NCI-H69 (cell line): ENCODE measurements around the gene RPS6KA2.
"Not testable (repeated sequence)": the region's sequence is repeated elsewhere in the genome, so short reads cannot be mapped to it uniquely, and the experiment has no call there.

Experiments used
- DNase-seq: peaks from one replicate; lab custom pipeline; 2025; lab: John Stamatoyannopoulos, UW

RPS6KA2 gene

DNA sequence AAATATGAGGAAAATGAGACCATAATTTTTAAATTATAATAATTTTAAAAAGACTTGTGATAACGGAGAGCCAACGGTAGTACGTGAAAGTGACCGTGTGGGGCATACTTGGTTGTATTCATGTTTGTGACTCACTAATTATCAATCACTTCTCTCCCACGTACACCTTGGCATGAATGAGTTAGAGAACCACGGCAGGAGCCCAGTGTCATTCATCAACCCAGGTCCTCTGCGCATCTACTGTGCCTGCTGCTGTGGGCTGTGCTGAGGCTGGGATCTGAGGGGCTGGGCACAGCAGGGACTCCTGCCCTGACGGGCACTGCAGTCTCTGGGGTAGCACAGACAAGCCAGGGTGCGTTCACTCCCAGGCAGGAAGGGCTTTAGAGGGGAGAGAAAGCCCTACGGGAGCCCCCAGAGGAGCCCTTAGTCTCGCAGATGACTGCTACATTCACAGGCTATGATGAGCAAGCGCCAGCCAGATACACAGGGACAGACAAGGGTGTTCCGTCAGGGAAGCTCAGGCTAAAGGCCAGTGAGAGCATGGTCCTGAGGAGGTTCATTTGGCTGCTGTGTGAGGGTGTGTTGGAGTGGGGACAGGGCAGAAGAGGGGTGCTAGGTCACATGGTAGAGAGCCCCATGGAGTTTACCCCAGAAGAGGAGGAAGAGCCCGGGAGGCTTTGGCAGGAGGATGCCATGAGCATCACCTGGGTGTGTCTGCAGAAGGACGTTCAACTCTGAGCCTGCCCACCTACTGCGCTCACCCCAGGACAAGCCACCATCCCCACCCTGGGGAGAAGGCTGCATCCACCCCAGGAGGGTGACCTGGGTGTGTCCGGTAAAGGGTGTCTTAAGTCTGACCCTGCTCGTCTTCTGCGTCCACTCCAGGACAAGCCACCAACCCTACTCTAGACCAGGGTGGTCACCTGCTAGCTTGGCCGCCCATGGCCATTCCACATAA is 8.2 kb upstream of the RPS6KA2 start:
- DNase-seq, result no peak

DNA sequence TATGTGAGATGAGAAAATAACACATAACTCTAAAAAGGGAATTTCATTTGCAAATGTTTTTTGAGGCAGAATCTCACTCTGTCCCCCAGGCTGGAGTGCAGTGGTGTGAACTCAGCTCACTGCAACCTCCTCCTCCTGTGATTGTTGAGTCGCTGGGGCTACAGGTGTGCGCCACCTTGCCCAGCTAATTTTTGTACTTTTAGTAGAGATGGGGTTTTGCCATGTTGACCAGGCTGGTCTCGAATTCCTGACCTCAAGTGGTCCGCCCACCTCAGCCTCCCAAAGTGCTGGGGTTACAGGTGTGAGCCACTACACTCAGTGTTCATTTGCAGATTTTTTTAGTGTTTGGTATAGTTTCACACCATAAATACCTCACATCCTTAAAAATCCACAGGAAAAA is 7.5 kb upstream of the RPS6KA2 start:
- DNase-seq, result not testable (repeated sequence)

DNA sequence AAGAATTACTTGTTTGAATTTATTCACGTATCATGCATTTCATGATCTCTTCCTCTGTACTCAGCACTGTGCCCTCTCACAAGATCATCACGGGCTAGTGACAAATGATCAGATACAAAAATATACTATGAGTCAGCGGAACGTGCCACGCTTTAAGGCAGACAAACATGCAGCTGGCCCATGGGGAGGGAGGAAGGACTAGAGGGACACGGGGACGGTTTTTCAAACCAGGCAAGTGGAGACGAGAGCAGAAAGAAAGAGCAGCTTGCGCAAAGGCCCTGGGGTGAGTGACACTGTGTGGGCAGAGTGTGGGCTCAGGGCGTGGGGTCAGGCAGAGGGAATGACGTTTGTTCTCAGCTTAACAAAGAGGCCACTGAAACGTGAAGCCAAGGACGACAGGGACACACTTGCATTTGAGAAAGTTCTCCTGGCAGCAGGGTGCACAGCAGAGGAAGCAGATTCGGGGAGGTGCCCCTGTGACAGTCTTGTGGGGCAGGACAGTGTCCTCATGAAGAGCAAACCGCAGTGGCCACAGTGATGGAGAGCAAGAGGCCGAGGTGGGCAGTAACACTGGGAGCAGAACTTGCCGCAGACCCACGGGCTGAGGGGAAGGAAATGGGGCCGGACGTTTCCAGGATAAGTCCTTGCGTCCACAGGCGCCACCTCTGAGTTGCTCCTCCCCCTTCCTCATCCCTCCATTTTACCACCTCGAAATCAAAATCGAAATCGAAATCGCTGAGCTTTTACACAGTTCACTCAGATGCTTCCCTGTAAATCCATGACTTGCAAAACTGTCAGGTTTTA is 6.9 kb upstream of the RPS6KA2 start:
- no peak for DNase-seq

DNA sequence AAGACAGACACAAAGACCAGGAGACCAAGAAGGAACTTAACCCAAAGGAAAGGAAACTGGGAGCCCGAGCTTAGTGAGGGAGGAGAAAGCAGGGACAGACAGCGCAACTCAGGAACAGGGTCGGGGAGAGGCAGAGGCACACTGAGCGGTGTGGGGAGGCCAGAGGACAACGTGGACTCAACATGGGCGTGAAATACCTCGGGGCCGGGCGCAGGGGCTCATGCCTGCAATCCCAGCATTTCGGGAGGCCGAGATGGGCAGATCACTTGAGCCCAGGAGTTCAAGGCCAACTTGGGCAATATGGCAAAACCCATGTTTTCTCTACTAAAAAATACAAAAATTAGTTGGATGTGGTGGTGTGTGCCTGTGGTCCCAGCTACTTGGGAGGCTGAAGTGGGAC is 5.7 kb upstream of the RPS6KA2 start:
- no peak for DNase-seq

DNA sequence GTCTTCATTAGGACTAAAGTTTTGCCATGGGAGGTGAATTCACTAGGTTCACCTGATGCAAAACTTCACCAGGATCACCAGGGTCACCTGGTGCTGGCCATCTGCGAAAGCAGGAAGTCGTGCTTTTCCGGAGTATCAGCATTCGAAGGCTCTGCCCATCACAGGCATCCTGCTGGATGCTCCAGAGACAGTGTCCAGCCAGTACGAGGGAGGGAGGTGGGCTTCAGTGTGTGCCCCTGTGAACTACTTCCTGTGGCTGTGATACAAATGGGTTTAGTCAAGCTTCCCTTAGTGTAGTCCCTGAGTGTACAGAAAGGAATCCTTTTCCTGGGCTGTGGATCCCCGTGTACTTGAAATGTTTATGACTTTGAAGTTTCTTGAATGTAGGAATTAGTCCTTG is 3.4 kb upstream of the RPS6KA2 start:
- no peak for DNase-seq

DNA sequence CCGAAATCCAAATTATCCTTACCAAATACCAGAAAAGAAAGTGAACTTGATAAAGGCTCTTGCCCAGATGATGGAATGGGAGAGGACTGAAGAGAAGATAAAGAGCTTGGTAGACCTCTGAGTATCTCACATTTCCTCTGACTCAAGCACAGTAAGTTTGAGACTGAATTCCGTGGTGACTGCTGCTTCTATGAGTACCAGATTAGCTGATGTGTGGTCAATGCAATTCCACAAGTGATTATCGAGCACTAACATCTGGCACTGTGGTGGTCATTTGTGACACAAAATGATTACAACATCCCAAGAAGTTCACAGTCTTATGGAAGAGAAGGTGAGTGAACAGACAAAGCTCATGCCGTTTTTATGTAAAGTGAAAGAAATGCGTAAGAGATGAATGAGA is 2.6 kb upstream of the RPS6KA2 start:
- no peak for DNase-seq

DNA sequence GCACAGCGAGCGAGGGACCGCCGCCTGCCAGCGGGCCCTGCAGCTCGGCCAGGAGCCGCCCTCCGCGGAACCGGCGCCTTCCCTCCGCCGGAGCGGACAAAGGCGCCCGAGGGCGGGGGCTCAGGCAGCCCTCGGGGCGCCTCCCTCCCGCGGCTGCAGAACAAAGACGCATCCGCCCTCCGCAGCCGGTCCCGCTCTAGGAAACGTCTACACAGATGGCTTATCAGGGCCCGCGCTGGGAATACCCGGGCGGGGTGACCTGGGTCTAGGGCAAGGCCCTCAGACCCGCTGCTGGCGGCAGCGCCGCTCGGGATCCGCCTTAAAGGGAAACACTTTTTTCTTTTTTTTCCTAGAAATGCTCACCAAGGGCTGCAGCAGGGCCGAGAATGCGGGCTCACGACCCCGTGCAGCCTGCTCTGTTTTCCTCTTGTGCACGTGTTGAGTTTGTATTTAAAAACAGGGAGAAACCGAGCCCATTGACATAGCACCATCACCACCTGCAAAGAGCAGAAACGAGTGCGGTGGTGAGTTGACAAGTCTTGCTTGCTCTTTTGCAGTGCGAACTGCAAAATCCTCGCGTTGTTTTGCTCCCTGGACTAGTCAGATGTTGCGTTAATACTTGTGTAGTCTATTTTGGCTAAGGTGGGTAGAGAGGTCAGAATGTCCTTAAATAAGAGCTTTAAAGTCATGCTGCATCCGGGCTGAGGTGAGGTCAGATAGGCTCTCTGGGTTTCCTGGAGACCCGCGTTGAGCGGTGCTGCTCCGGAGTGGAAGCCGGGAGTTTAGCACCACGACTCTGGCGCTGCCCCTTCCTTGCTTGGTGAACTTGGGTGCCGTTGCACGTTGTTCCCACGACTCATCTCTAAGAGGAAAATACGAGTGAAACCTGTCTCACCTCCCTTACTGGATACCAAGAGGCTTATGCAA is 1.1 kb upstream of the RPS6KA2 start:
- peak; percentile 81 for DNase-seq

DNA sequence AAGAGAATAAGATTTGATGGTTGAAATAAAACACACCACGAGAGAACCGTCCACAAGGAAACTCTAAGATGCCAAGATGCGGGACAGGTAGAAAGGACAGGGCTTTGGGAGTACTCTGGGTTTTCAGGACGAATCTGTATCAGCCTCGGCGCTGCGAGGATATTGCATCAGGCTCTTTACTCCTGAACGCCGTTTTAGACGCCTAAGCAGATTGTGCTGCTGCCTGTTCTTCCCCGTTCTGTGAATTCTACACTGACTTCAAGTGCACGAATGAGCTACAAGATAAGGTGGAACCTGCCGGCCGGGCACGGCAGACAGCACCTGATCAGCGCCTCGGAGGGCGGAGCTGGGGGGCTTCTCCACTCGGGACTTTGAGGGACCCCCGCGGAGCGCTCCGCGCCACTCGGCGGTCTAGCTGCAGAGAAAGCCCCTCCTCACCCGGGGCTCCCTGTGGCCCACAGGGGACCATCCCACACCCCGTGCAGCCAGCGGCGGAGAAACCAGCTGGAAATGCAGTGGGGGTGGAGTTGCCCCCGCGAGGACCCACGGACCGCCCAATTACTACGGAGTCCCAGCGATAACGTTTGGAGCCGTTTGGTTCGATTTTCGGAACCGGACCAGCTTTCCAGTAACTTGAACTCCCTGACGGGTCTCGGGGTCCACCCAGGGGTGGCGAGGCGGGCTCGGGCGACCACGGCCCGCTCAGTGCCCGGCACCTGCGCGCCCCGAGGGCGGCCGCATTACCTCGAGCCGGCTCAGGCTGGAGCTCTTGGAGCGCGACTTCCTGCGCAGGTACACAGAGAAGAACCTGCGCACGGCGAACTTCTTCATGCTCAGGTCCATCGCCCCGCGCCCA is 646 bp downstream of the RPS6KA2 start:
- no peak for DNase-seq

DNA sequence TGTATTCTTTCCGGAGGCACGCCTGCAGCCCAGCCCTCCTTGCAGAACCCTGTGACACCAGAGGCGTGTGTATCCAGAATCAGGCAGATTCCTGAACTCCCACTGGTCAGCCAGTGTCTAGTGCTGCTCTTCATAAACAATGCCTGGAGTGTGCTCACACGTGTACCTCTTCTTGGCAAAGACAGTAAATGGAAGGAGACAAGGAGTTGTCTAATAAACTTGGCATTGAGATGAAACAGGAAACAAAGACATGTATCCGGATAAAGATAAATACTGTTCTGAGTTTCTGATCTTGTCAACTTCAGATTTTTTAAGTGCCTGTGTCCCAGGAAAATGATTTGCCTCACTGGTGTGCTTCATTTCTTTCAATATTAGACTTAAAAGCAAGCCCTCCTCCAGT is 1.7 kb downstream of the RPS6KA2 start:
- DNase-seq, result no peak

DNA sequence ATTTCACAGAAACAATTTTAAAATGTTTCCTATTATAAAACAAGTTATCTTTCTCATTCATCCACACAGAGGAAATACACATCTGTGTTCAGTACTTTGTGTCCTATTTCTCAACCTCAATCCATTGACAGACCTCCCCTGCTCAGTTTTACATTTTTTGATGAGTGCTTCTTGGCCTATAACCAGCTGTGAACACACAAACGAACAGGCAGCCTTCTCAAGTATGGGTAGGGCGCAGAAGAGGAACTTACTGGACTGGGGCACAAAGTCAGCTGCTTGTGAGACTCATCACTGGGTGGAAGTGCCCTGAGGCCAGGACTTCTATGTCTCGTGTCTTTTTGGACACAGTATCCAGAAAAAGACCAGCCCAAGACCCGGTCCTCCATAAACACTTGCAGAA is 2.8 kb downstream of the RPS6KA2 start:
- DNase-seq, result no peak

DNA sequence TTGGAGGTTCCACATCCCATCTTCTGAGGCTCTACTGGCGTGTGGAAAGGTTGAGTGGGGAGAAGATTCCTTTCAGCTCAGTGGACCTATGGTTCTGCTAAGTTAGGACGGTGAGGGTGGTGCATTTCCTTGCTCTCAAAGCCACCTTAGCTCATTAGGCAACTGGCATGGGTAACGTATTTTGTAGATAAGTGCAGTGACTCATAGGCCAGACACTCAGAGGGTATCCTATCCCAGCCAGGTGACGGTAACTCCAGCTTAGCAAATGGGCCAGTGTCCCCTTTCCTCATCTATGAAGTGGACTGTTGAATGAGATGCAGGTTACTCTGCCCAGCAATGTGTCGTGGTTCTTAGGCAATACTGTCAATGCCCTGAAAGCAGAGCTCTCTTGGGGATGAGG is 3.7 kb downstream of the RPS6KA2 start:
- DNase-seq, result no peak

DNA sequence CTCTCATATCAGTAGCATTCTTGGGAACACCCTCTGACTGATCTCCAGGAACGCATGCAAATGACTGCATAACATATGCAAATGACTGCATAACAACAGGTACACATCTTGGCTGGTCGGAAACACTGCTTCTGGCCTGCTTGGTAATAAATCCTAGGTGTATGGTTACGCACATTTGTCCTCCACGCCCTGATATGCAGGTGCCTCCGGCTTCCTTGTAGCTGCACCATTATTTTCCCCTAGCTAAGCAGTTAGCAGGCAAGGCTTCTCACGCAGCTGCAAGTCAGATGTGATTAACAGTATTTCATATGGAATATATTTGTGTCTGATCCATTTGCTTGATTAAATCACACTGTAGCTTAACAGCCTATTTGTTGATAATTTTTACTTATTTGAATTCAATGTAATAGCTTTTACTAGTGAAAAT is 5.9 kb downstream of the RPS6KA2 start:
- DNase-seq, result no peak

DNA sequence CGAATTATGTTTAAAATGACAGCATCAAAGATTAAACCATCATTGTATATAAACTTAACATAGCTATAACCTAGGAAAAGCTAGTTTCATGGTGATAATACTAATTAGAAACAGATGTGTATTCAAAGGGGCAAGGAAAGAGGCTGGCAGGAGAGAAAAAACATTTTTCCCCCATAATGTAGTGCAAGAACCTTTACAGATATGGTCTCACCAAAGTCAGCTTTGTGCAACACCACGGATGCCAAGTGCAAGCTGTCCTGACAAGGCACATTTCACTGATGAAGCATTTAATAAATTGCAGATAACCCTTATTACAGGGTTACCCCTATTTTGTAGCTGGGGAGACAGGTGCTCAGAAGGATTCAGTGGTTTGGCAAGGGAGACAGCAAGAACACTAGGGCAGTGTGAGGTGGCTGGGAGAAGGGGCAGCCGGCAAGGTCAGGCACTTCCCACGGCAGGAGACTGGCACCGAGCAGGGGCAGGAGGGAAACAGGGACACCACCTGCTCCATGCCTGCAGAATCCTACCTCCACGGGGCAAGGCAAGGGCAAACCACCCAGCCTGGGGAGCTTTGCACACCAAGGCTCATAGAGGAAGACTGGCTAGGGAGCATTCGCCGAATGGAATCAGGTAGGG is 6.5 kb downstream of the RPS6KA2 start:
- DNase-seq, result no peak

DNA sequence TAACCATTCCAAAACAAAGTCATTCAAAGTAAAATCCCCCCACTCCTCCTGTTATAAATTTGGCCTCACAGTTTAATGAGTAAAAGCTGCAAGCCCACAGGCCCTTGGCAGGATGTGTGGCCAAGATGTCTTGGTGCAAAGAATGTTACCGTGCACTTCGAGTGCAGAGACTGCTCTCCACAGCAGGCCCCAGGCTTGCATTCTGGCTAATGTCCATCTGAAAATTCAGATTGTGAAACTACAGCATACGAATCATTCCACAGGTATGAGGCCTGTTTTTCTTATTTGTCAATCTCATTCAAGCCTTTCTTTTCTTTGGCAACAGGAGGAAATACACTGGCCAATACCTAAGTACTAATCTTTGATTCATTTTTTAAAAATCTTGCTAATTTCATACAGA is 7.1 kb downstream of the RPS6KA2 start:
- no peak for DNase-seq

DNA sequence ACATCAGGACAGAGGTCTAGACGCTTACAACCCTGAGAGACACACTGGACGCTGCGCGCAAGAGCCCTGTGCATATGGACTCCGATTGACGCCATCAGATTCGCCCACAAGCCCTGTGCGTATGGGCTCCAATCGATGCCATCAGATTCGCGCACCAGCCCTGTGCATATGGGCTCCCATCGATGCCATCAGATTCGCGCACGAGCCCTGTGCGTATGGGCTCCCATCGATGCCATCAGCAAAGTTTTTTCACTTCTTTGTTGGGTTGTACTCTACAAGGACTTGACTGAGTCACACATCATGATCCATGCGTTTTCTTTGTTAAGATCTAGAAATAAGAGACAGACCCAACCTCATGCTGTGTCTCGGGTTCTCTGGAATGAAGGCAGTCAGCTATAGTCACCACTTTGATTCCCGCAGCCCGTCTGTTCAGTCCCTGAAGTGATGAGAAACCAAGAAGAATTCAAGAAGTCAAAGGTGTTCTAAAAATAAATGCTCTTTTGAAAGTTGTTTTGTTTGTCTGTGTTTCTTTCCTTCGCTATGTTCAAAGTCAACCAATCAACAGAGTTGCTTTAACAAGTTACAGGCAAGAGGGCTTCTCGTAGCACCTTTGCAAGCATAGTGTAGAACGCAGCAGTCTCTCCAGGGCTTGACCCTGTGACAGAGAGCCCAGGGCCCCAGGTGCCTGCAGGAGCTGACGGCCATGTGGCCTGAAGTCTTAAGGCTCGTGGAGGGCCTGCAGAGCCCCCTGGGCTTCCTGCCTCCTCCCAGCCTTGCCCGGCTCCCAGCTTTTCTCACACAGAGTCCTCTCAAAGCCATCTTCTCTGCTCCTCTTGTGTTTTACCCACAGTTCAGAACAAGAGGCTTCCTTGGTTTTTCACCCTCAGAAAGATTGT is 7.9 kb downstream of the RPS6KA2 start:
- no peak for DNase-seq

DNA sequence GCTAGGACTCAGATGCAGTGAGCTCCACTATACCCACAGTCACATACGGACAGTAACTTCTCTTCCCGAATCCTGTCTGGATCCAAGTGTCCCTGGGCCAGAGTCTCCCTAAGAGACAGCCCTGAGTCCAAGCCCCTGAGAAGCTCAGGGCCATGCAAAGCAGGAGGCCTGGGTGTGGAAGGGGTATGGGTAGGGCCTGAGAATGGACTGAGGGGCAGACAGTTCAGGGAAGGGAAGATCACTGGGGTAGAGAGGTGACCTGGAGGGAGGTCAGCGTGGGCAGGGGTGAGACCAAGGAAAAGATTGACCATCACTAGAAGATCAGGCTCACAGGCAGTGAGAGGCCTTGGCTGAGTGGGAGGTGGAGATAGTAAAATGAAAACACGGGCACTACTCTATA is 8.8 kb downstream of the RPS6KA2 start:
- DNase-seq, result no peak

DNA sequence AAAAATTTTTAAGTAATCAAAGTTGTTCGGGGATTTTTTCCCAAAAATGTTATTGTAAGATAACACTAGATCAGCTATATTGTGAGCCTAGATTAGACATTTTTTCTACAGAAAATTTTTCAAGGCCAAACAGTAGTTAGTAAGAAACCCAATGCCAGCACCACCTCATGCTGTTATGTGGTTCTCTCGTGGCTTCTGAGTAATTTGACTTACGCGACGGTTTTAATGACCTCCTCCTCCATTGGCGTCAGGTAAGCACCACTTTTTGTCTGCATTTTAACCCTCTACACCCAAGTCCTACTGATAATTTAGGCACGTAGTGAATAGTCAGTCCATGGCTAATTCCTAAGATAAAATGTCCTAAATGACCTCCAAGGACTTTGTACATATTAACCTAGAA is 9.7 kb downstream of the RPS6KA2 start:
- DNase-seq, result no peak

DNA sequence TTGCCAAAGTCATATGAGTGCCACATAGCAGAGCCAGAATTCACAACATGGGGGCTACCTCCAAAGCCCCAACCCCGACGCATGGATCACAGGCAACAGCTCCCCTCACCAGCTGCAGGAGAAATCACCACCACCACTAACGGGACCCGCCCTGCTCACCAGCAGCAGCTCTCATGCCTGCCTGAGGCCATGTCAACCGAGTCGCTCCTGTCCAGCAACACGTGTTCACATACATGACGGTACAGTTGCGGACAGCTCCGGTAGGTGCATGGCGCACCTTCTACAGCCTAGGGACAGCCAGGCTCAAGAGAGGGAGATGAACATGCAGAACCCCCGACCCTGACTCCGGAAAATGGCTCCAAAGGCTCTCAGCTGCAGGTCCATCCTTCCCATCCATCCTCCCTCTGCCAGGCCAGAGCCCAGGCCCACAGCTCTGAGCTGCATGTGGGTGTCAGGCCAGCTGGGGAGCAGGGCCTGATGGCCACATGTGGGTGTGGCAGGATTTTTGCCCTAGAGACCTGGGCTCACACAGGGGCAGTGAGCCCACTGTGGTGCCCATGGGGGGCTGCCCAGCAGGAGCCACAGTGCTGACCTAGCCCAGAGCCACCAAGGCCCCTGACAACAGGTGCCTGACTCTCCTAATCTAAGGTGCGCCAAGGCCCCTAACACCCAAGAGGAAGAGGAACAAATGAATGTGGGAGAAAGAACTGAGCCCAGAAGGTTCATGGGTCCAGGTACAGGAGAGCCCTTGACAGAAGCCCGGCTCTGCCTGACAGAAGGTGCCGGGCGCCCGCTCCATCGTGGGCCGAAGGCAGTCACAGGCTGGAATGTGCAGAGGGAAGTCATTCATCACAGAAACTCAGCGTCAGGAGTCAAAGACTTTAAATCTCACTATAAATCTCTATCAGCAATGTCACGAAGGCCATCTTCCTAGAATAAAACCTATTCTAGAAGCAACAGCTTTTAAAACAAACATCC is 10.5 kb downstream of the RPS6KA2 start:
- DNase-seq, result no peak
